IMR-90 (cell line): ENCODE data around the gene SLC66A3. TPM values are rescaled to one million over a fixed set of nuclear protein-coding genes. Genes with fewer than 3 reads are reported as not detected.

Source experiments
- ATAC-seq: fragments of 200-7000 bp; cut with Tn5 transposase; 2 replicates; pipeline ENCODE4 v1.9.1; 2020; ENCODE audit warnings: low read depth, mild to moderate bottlenecking, moderate library complexity
- BruUV-seq: library from RNA; stranded (reverse); fragments of 400-500 nt; replicated peaks from 2 replicates; lab custom pipeline; 2021; lab: Mats Ljungman, UMichigan
- CTCF ChIA-PET: fragments of 300-600 bp; formaldehyde crosslinking; extraction: SDS; loops from one replicate; lab custom pipeline; 2021; ENCODE audit warnings: antibody characterized with exemption; lab: Yijun Ruan, JAX
- POLR2A ChIA-PET: fragments of 300-600 bp; sonication (Branson Sonifier 250); formaldehyde crosslinking; loops from one replicate; lab custom pipeline; 2022; ENCODE audit warnings: antibody characterized with exemption; ENCODE audit not compliant: unreplicated experiment; lab: Charles Lee
- DNase-seq: peaks from one replicate; pipeline ENCODE4 v3.0.0; 2013
- H2AFZ ChIP-seq: replicated peaks from 2 replicates; pipeline ENCODE3; 2013; ENCODE audit warnings: low read length, mild to moderate bottlenecking; ENCODE audit not compliant: poor library complexity
- H2AK5ac ChIP-seq: 2 replicates; pipeline ENCODE4 v1.6.1; 2013; ENCODE audit warnings: low read depth, low read length, inconsistent platforms
- H2AK9ac ChIP-seq: replicated peaks from 2 replicates; pipeline ENCODE3; 2013; ENCODE audit warnings: mild to moderate bottlenecking, low read depth, low read length, moderate library complexity; ENCODE audit not compliant: poor library complexity
- H2BK120ac ChIP-seq: 2 replicates; pipeline ENCODE4 v1.6.1; 2013; ENCODE audit warnings: low read depth, low read length, inconsistent platforms
- H2BK15ac ChIP-seq: 3 replicates; pipeline ENCODE4 v1.6.1; 2013; ENCODE audit warnings: low read depth, low read length, inconsistent platforms
- H2BK20ac ChIP-seq: 2 replicates; pipeline ENCODE4 v1.6.1; 2013; ENCODE audit warnings: low read depth, mild to moderate bottlenecking, inconsistent platforms, low read length, moderate library complexity
- H2BK5ac ChIP-seq: 2 replicates; pipeline ENCODE4 v1.6.1; 2013; ENCODE audit warnings: mild to moderate bottlenecking, low read depth, low read length, inconsistent platforms; ENCODE audit not compliant: poor library complexity, severe bottlenecking
- H3K14ac ChIP-seq: replicated peaks from 2 replicates; pipeline ENCODE4 v1.6.1; 2013; ENCODE audit warnings: low read depth, low read length, inconsistent platforms
- H3K18ac ChIP-seq: 2 replicates; pipeline ENCODE4 v1.6.1; 2013; ENCODE audit warnings: low read depth, low read length, control low read depth
- H3K23ac ChIP-seq: 2 replicates; pipeline ENCODE4 v1.6.1; 2013; ENCODE audit warnings: low read depth, low read length, inconsistent platforms
- H3K27ac ChIP-seq: 2 replicates; pipeline ENCODE4 v1.5.1; 2013; ENCODE audit warnings: mild to moderate bottlenecking, control low read depth, low read length; ENCODE audit not compliant: insufficient read depth
- H3K27me3 ChIP-seq: 2 replicates; pipeline ENCODE4 v1.6.1; 2013; ENCODE audit warnings: low read length; ENCODE audit not compliant: control insufficient read depth, insufficient read depth
- H3K36me3 ChIP-seq: 2 replicates; pipeline ENCODE4 v1.6.1; 2013; ENCODE audit warnings: low read length, mixed read lengths; ENCODE audit not compliant: control insufficient read depth, insufficient read depth
- H3K4ac ChIP-seq: 2 replicates; pipeline ENCODE4 v1.6.1; 2013; ENCODE audit warnings: low read depth, low read length, inconsistent platforms
- H3K4me1 ChIP-seq: 2 replicates; pipeline ENCODE4 v1.6.1; 2013; ENCODE audit warnings: low read length, mixed read lengths; ENCODE audit not compliant: control insufficient read depth, insufficient read depth
- H3K4me2 ChIP-seq: 2 replicates; pipeline ENCODE4 v1.6.1; 2013; ENCODE audit warnings: low read depth, mild to moderate bottlenecking, control low read depth, low read length, moderate library complexity
- H3K4me3 ChIP-seq: 2 replicates; pipeline ENCODE4 v1.5.1; 2013; ENCODE audit warnings: low read depth, mild to moderate bottlenecking, control low read depth, low read length, moderate library complexity; ENCODE audit not compliant: insufficient read depth
- H3K56ac ChIP-seq: 2 replicates; pipeline ENCODE4 v1.6.1; 2013; ENCODE audit warnings: low read length, inconsistent platforms; ENCODE audit not compliant: insufficient read depth; ENCODE audit errors: extremely low read depth
- H3K79me1 ChIP-seq, 2 experiments: 2 replicates each; pipeline ENCODE4 v1.6.1; 2013; ENCODE audit warnings: low read length in 2 of 2, inconsistent platforms in 1 of 2, low read depth in 1 of 2
- H3K9ac ChIP-seq: 2 replicates; pipeline ENCODE4 v1.6.1; 2013; ENCODE audit warnings: low read depth, low read length, control low read depth
- H3K9me1 ChIP-seq: 2 replicates; pipeline ENCODE4 v1.6.1; 2013; ENCODE audit warnings: low read length, inconsistent platforms; ENCODE audit not compliant: insufficient read depth
- H3K9me3 ChIP-seq: 2 replicates; pipeline ENCODE4 v1.6.1; 2013; ENCODE audit warnings: low read length; ENCODE audit not compliant: control insufficient read depth, insufficient read depth
- H4K20me1 ChIP-seq: 2 replicates; pipeline ENCODE4 v1.6.1; 2013; ENCODE audit warnings: low read length, inconsistent platforms; ENCODE audit not compliant: insufficient read depth
- H4K5ac ChIP-seq: 2 replicates; pipeline ENCODE4 v1.6.1; 2013; ENCODE audit warnings: mild to moderate bottlenecking, low read depth, low read length, control low read depth
- H4K8ac ChIP-seq, 2 experiments: 2 replicates each; pipeline ENCODE4 v1.6.1; 2013; ENCODE audit warnings: low read depth in 2 of 2, low read length in 2 of 2, control low read depth in 1 of 2, inconsistent platforms in 1 of 2
- H4K91ac ChIP-seq: 2 replicates; pipeline ENCODE4 v1.6.1; 2013; ENCODE audit warnings: low read depth, low read length, inconsistent platforms; ENCODE audit not compliant: insufficient read depth
- RFX5 ChIP-seq: IDR thresholded peaks from 2 replicates; pipeline ENCODE4 v1.8.0; 2012; ENCODE audit warnings: low read depth, mild to moderate bottlenecking, low read length, moderate library complexity
- WGBS, 2 experiments: methylation state at CpG; one replicate each; pipeline versions ENCODE4 v1.1.5 to v1.1.7; 2013; ENCODE audit warnings: missing lambda C conversion rate in 2 of 2; ENCODE audit not compliant: insufficient read length in 1 of 2; ENCODE audit errors: extremely low coverage in 2 of 2; 5-methylcytosine and 5-hydroxymethylcytosine counted together
- dilution Hi-C: fragments of 300-500 bp; cut with HindIII; formaldehyde crosslinking; loops from one replicate; pipeline ENCODE4 v1.14.3; 2018; ENCODE audit warnings: low sequenced_read_pairs; ENCODE audit not compliant: unreplicated experiment
- in situ Hi-C: fragments of 300-500 bp; cut with MboI; formaldehyde crosslinking; loops from 3 replicates; pipeline ENCODE4 v1.14.3; 2019; ENCODE audit warnings: low sequenced_read_pairs, inconsistent platforms, mixed read lengths
- intact Hi-C: fragments of 100-400 bp; cut with micrococcal nuclease; formaldehyde crosslinking; loops from 2 replicates; pipeline ENCODE4 v1.10.0; 2022
- polyA plus RNA-seq, 3 experiments: library from polyadenylated mRNA; depleted of rRNA; stranded (reverse); fragments of >200 nt; gene quantifications; 2 replicates each; pipeline ENCODE4 v1.2.3, GENCODE V29; 2012; ENCODE audit warnings: low replicate concordance in 1 of 3
- total RNA-seq: library from RNA; depleted of rRNA; stranded (reverse); fragments of >200 nt; gene quantifications from 2 replicates; pipeline ENCODE4 v1.2.3, GENCODE V29; 2012

Gene SLC66A3
- total and polyA plus RNA-seq, 2 of the 4 experiments (the other 2 are of a cell fraction), result 18.1 to 25.2 TPM

- H2AFZ ChIP-seq, result no peak overlapping the region
- no peaks in the 10 kb centered on the region for H3K27me3 ChIP-seq
- H3K79me1 ChIP-seq, result no peaks in the 10 kb centered on the region; a peak in 1 of 4 replicates
- H3K9ac ChIP-seq, result no peak overlapping the region
- no TSS peak for BruUV-seq
- H4K8ac ChIP-seq, result no peak overlapping the region
- H3K18ac ChIP-seq, result no peak overlapping the region
- H3K36me3 ChIP-seq, result peaks cover 33% of the 10 kb centered on the region
- POLR2A ChIA-PET, result no interaction called here
- no peak overlapping the region for H4K91ac ChIP-seq
- intact Hi-C loops, result no loop called here
- H2BK5ac ChIP-seq, result no peak overlapping the region
- H3K27ac ChIP-seq, result no peak overlapping the region
- no peak overlapping the region for H2BK20ac ChIP-seq
- H3K9me3 ChIP-seq, result no peaks in the 10 kb centered on the region
- H3K56ac ChIP-seq, result no peak overlapping the region
- no peak overlapping the region for H2BK15ac ChIP-seq
- no peak overlapping the region for H3K14ac ChIP-seq
- no peaks in the 10 kb centered on the region for H3K4me1 ChIP-seq
- dilution Hi-C loops, result no loop called here
- no peak overlapping the region for H3K4ac ChIP-seq
- no peaks in the 10 kb centered on the region for H3K9me1 ChIP-seq
- in situ Hi-C loops, result no loop called here
- DNase-seq, result no peak
- no peaks in the 10 kb centered on the region for H4K20me1 ChIP-seq
- H3K23ac ChIP-seq, result no peak overlapping the region
- no CpG with 5 or more reads among the region's 3 CpGs for WGBS, 2 experiments
- H4K5ac ChIP-seq, result no peak overlapping the region
- H2AK5ac ChIP-seq, result no peak overlapping the region
- no peak for ATAC-seq
- no peak overlapping the region for H2AK9ac ChIP-seq
- no peak overlapping the region for H3K4me2 ChIP-seq
- H2BK120ac ChIP-seq, result no peak overlapping the region
- H3K4me3 ChIP-seq, result no peak overlapping the region
- CTCF ChIA-PET, result no interaction called here
- TF ChIP-seq RFX5, result no peak
These were observed 41.0 kb downstream of the SLC66A3 start for GRCh38 chr2:11196246-11196645.
